CD4-positive, alpha-beta T cell (primary cell): ENCODE data around the gene PIEZO1. TPM values are rescaled to one million over a fixed set of nuclear protein-coding genes. Genes with fewer than 3 reads are reported as not detected.

Experiments used
- ATAC-seq: fragments of 200-7000 bp; cut with Tn5 transposase; one replicate; pipeline ENCODE4 v1.10.0; 2022; ENCODE audit warnings: mild to moderate bottlenecking; ENCODE audit not compliant: poor library complexity
- CTCF ChIA-PET: fragments of 350-600 bp; sonication (Branson Sonifier 250); formaldehyde crosslinking; loops from one replicate; lab custom pipeline; 2021; ENCODE audit warnings: antibody characterized with exemption, inconsistent platforms; lab: Charles Lee
- POLR2A ChIA-PET: fragments of 350-600 bp; sonication (Branson Sonifier 250); formaldehyde crosslinking; loops from one replicate; lab custom pipeline; 2021; ENCODE audit warnings: antibody characterized with exemption, inconsistent platforms; lab: Charles Lee
- DNase-seq, 14 experiments: peaks; one replicate each; pipeline ENCODE4 v3.0.0-alpha.2; 2013 to 2020; ENCODE audit warnings: mixed read lengths in 2 of 14
- H3K27ac ChIP-seq, 2 donors: one replicate each; pipeline versions ENCODE4 v1.5.1 to v1.7.0; 2013; ENCODE audit warnings: low read length in 2 of 2, low read depth in 1 of 2, mild to moderate bottlenecking in 1 of 2
- H3K27me3 ChIP-seq, 2 experiments: 1 replicate in 1 of 2; 2 replicates in 1 of 2; pipeline versions ENCODE4 v1.6.1 to v1.7.0; 2013; ENCODE audit warnings: low read length in 2 of 2, control low read depth in 1 of 2, mild to moderate bottlenecking in 1 of 2, moderate library complexity in 1 of 2; ENCODE audit not compliant: insufficient read depth in 2 of 2, control insufficient read depth in 1 of 2
- H3K36me3 ChIP-seq: one replicate; pipeline ENCODE4 v1.6.1; 2013; ENCODE audit warnings: low read length, control low read depth; ENCODE audit not compliant: insufficient read depth
- H3K4me1 ChIP-seq: one replicate; pipeline ENCODE4 v1.6.1; 2013; ENCODE audit warnings: low read length, control low read depth; ENCODE audit not compliant: insufficient read depth
- H3K4me3 ChIP-seq: one replicate; pipeline ENCODE4 v1.5.1; 2013; ENCODE audit warnings: mild to moderate bottlenecking, low read length, moderate library complexity
- H3K9me3 ChIP-seq, 2 experiments: 1 replicate in 1 of 2; 2 replicates in 1 of 2; pipeline versions ENCODE4 v1.6.1 to v1.7.0; 2013; ENCODE audit warnings: low read length in 2 of 2, mild to moderate bottlenecking in 2 of 2, control low read depth in 1 of 2, moderate library complexity in 1 of 2; ENCODE audit not compliant: control insufficient read depth in 1 of 2, insufficient read depth in 1 of 2
- H3K27ac Mint-ChIP-seq: one replicate; pipeline ENCODE4 v1.8.0; 2020; ENCODE audit warnings: mixed read lengths
- H3K27me3 Mint-ChIP-seq: one replicate; pipeline ENCODE4 v1.8.0; 2021; ENCODE audit warnings: mixed read lengths
- H3K36me3 Mint-ChIP-seq: one replicate; pipeline ENCODE4 v1.8.0; 2021; ENCODE audit warnings: low read depth, mixed read lengths
- H3K4me1 Mint-ChIP-seq: one replicate; pipeline ENCODE4 v1.8.0; 2021; ENCODE audit warnings: low read depth, mixed read lengths
- H3K4me3 Mint-ChIP-seq: one replicate; pipeline ENCODE4 v1.8.0; 2020; ENCODE audit warnings: mild to moderate bottlenecking, mixed read lengths
- H3K9me3 Mint-ChIP-seq: one replicate; pipeline ENCODE4 v1.8.0; 2020; ENCODE audit warnings: mixed read lengths
- intact Hi-C, 2 experiments: fragments of 100-400 bp; cut with DNase I in 1 of 2; cut with micrococcal nuclease in 1 of 2; formaldehyde crosslinking; loops; one replicate each; pipeline versions ENCODE4 v1.15.1 to v1.9.0; 2023 to 2025; cut with DNase I, micrococcal nuclease
- total RNA-seq, 174 experiments: library from RNA in 2 of 174; stranded (reverse) in 2 of 174; gene quantifications; one replicate each; pipeline ENCODE4 v1.2.3 and lab custom pipeline; 2021 to 2026
- TF ChIP-seq, protein P1 (sequence below): fragments of 200-600 bp; IDR thresholded peaks from one replicate; pipeline ENCODE4 v1.8.0; 2022; ENCODE audit warnings: antibody characterized with exemption, mild to moderate bottlenecking

Gene PIEZO1
- total RNA-seq, 2 experiments from 2014 or later = 142 to 146 TPM

DNA sequence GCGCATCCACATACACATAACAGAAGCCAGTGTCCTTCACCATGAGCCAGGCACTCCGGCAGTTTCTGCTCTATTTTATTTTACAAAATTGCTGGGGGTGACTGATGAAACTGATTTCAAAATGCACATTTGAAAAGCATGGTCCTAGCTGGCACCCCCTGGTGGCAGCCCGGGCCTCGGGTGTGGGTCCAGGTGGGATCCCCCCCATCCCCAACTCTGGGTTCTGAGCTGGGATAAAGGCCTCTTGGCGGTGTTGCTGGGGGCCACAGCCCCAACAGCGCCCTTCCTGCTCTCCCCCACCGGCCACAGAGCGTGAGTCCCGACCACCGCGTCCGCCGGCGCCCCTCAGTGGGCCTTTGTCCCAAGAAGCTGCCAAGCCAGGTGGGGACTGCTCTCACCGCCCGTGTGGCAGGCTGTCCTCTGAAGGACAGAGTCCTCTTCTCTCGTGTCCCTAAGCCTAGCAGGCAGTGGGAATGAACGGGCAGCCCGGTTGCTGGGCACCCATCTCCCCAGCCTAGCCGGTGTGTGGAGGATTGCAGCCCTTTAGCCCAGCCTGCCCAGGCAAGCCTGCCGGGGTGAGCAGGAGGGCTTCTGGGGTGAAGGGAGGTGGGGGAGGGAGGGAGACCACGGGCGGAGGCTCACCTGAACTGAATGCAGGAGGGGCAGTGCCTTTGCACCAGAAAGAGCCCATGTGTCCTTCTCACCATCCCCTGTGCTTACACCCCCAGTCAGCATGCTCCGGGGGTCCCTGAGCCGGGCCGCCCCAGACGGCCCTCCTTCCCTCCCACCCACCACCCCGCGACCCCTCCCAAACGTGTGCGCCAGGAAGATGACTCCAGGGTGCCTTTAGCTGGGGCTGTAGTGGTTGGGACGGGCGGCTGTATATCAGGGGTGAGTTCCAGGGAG lies 99.6 kb downstream of the PIEZO1 start:
- H3K9me3 Mint-ChIP-seq = no peaks in the 10 kb centered on the region
- no peaks in the 10 kb centered on the region for H3K27me3 Mint-ChIP-seq

DNA sequence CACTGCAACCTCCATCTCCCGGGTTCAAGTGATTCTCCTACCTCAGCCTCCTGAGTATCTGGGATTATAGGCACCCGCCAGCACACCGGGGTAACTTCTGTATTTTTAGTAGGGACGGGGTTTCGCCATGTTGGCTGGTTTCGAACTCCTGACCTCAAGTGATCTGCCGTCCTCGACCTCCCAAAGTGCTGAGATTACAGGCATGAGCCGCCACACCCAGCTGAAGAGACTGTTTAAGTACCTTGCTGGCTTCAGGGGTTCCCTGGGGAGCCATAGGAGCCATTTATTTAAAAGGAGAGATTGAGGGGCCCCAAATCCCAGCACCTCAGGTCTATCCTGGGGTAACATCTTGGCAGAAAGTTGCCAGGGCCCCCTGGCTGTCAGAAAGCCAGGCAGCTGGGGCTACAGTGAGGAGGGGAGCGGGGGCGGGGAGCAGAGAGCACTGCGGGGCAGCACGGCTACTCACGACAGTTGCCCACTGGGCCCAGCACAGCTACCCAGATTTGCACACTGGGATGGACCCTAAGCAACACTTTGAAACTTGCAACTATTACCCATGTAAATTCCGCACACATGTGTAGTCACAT lies 100.4 kb downstream of the PIEZO1 start:
- peak overlapping the region; percentile 80 for H3K27ac Mint-ChIP-seq
- no peaks in the 10 kb centered on the region for H3K27me3 Mint-ChIP-seq
- H3K36me3 Mint-ChIP-seq = peaks cover 19% of the 10 kb centered on the region
- TF ChIP-seq, protein P1, sequence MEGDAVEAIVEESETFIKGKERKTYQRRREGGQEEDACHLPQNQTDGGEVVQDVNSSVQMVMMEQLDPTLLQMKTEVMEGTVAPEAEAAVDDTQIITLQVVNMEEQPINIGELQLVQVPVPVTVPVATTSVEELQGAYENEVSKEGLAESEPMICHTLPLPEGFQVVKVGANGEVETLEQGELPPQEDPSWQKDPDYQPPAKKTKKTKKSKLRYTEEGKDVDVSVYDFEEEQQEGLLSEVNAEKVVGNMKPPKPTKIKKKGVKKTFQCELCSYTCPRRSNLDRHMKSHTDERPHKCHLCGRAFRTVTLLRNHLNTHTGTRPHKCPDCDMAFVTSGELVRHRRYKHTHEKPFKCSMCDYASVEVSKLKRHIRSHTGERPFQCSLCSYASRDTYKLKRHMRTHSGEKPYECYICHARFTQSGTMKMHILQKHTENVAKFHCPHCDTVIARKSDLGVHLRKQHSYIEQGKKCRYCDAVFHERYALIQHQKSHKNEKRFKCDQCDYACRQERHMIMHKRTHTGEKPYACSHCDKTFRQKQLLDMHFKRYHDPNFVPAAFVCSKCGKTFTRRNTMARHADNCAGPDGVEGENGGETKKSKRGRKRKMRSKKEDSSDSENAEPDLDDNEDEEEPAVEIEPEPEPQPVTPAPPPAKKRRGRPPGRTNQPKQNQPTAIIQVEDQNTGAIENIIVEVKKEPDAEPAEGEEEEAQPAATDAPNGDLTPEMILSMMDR = no peak
- ATAC-seq (no peak), DNase-seq (no peak)
- Histone ChIP-seq H3K27me3 (no peaks in the 10 kb centered on the region), H3K9me3 (no peaks in the 10 kb centered on the region), H3K36me3 (peaks cover 25% of the 10 kb centered on the region), H3K27ac (no peak overlapping the region), H3K4me3 (peak overlapping the region; percentile 77), H3K4me1 (peaks cover 78% of the 10 kb centered on the region)
- H3K4me1 Mint-ChIP-seq = peaks cover 50% of the 10 kb centered on the region
- H3K9me3 Mint-ChIP-seq = no peaks in the 10 kb centered on the region
- CTCF ChIA-PET = interaction anchor here (0.7 to 2.3 kb wide), 10 partner anchors 9 to 115 kb away, joined by 3 to 23 read pairs (median 6); partner anchors contain the start of genes CTU2, MVD, RNF166 and ZC3H18
- POLR2A ChIA-PET = interaction anchor here (0.7 to 4.7 kb wide), 4 partner anchors 12 to 46 kb away, joined by 3 to 71 read pairs (median 4); partner anchors contain the start of genes CTU2 and RNF166
- H3K4me3 Mint-ChIP-seq = peak overlapping the region; percentile 87
- intact Hi-C loops = loop anchor here (2.0 to 5.0 kb wide), 4 partner anchors 20 to 232 kb away; partner anchors contain the start of genes CYBA (in 2 of the 2), IL17C (in 1 of the 2) and ZFPM1 (in 1 of the 2)

More for the DNA sequence above, 99.6 kb downstream of the PIEZO1 start:
- Histone ChIP-seq H3K27me3 (no peaks in the 10 kb centered on the region), H3K9me3 (no peaks in the 10 kb centered on the region), H3K36me3 (peaks cover 18% of the 10 kb centered on the region), H3K4me1 (peaks cover 80% of the 10 kb centered on the region), H3K27ac (peak overlapping the region; percentile 29 to 56), H3K4me3 (peak overlapping the region; percentile 77)
- H3K36me3 Mint-ChIP-seq = peaks cover 14% of the 10 kb centered on the region
- peak overlapping the region; percentile 80 for H3K27ac Mint-ChIP-seq
- peak; percentile 26 for ATAC-seq
- TF ChIP-seq, protein P1 = peak; percentile 71
- peak; percentile 44 to 80 (median 58) for DNase-seq
- intact Hi-C loops = loop anchor here (1.0 to 5.0 kb wide), 6 partner anchors 15 to 233 kb away; partner anchors contain the start of genes CYBA (in 2 of the 2), MVD (in 1 of the 2) and ZFPM1 (in 1 of the 2)
- H3K4me3 Mint-ChIP-seq = peak overlapping the region; percentile 87
- ChIA-PET POLR2A (interaction anchor here (0.7 to 4.7 kb wide), 5 partner anchors 12 to 46 kb away, joined by 3 to 71 read pairs (median 3); partner anchors contain the start of genes CTU2, CYBA and RNF166), CTCF (interaction anchor here (0.7 to 2.3 kb wide), 10 partner anchors 8 to 115 kb away, joined by 3 to 23 read pairs (median 6); partner anchors contain the start of genes CTU2, MVD, RNF166 and ZC3H18)
- H3K4me1 Mint-ChIP-seq = peaks cover 55% of the 10 kb centered on the region
